GM10847 (cell line): ENCODE data around the gene NRBP1.

Experiments
- POLR2A ChIP-seq: IDR thresholded peaks from 2 replicates; pipeline ENCODE4 v1.6.1; 2011; ENCODE audit not compliant: insufficient read length; ENCODE audit errors: extremely low read depth

Gene NRBP1

GRCh38 chr2:27428213-27428977, at the start of gene NRBP1:
TSS of gene NRBP1 (plus strand) at chr2:27428631. CDS start at chr2:27433274, 4,643 bp downstream.
- TF ChIP-seq POLR2A = peak; percentile 89

DNA sequence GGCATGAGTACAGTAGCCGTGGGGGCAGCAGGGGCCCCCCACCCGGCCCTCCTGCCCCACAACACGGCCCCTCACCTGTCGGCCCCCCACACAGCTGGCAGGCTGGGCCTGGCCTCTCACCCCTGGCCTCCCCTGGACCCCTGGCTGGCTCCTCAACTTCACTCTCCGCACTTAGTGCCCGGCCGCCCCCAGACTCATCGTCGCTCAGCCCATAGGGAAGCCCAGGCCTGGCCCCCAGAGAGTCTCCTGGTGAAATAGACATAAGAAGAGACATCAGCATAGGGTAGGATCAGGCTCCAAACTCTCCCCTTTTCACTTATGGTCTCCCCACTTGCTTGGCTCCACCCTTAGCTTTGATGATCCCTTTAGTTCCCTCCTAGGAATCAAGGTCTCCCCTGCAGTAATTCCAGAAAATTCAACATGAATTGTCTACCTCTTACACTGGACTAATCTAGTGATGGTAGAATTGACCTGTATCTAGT, 49.6 kb upstream of the NRBP1 start:
- no peak for TF ChIP-seq POLR2A

DNA sequence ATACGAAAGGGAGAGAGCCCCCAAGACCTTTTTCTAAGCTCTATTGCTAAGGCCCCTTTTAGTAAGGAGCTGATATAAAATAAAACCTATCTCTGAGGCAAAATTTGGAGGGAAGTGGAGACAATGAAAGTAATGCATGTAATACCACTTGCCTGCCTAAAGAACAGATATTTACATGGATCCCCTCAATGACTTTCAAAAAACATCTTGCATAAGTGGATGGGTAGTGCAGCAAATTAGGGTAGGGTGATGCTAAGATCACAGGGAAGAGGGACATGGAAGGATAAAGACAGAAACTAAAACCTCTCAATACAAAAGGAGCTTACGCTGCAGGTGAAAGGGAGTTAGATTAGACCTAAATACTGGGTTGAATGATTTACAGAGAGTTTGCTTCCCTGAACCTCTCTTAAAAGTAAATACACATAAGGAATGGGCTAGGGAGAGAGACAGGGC, 49.0 kb upstream of the NRBP1 start:
- no peak for TF ChIP-seq POLR2A

DNA sequence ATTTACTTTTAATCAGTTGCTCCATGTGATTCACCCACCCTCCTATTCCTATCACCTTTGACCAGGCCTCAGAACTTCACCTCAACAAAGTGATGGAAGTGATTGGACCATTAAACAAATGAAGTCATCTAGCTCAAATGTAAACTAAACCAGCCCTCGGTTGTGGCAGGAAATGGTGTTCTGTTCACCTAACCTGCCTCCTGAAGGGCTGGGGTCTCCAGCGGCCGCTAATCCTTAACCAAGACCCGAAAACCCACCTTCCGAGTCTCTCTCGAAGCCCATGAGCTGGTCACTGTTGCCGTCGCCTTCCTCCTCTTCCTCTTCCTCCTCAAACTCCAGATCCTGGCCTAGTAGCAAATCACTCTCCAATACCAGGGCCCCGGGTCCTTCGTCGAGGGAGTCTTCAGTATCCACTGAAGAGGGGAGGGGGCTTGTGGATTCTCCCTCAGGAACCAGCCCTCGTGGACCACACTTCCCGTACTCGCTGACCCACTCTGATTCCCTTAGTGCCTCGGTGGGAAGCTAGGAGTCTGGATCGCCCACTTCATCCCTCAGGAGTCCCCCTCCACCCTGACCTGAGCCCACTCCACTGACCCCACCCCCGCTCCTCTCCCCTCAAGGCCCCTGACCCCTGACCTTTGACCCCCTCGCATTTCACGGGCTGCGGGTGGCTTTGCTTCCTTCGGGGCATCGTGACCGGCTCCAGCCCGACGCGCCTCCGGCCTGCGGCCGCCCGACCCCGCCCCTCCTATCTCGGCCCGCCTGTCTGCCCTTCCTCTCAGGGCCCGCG, 48.4 kb upstream of the NRBP1 start:
- TF ChIP-seq POLR2A = no peak

GRCh38 chr2:27380626-27381545, 47.5 kb upstream of the NRBP1 start, which contains the start of gene ZNF513:
TSS of gene ZNF513 (minus strand) at chr2:27380734. CDS start at chr2:27380526, 208 bp downstream.
- TF ChIP-seq POLR2A = peak; percentile 62

DNA sequence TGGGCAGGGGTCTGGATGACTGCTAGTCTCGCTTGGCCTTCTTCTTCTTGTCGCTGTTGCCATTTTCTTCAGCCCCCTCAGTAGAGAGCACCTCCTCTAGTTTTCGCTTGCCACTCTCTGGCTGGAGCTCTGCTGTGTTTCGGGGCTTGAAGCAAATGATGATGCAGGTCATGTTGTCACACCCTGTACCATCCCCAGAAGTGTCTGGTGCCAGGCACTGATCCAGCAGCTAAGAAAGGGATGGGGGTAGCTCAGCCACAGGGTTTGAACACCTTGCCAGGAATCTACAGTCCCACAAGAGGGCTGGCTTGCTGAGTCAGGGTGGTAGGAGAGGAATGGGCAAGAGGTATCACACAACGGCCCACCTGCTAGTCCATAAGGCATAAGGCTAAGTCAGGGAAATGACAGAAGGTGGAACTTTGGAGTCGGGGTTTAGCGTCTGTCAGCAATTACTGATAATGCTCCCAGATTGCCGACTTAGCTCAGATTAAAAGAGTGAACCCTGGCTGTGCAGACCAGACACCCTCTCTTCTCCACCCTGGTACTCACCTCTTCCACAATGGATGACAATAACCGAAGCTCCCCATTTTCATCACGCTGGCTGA, 46.8 kb upstream of the NRBP1 start:
- TF ChIP-seq POLR2A = no peak

- no peak for TF ChIP-seq POLR2A
These were observed 37.4 kb upstream of the NRBP1 start for GRCh38 chr2:27390822-27391679.

DNA sequence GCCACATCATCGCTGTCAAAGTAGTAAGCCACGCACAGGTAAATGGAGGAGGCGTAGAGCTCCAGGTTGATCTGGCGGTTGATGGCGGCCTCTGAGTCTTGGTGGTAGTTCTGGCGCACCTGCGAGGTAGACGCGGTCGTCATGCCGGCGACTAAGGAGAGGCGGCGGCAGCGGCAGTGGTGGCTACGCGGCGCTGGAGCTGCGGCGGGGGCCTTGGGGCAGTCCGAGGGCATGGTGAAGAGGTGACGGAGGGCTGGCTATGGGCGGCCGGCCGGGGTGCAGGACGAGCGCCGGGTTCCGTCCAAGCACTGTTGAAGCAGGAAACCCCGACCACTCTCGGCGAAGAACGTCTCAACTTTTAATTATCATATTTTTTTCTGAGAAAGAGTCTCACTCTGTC, 35.2 kb upstream of the NRBP1 start:
- TF ChIP-seq POLR2A = no peak

DNA sequence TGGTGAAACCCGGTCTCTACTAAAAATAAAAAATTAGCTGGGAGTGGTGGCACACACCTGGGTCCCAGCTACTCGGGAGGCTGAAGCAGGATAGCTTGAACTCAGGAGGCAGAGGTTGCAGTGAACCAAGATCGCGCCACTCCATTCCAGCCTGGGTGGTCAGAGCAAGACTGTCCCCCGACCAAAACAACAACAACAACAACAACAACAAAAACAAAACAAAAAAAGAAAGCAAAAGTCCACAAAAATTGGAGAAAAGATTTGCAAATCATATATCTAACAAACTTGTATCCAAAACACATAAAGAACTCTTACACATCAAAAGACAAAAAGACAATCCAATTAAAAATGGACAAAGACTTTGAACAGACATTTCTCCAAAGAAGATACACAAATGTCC, 29.5 kb upstream of the NRBP1 start:
- no peak for TF ChIP-seq POLR2A

- no peak for TF ChIP-seq POLR2A
These were observed 27.9 kb upstream of the NRBP1 start for GRCh38 chr2:27400348-27401135.

- no peak for TF ChIP-seq POLR2A
These were observed 20.5 kb upstream of the NRBP1 start for GRCh38 chr2:27407798-27408491.

GRCh38 chr2:27408601-27409320, 19.7 kb upstream of the NRBP1 start:
- no peak for TF ChIP-seq POLR2A
